NOMO-1 (cell line): Measurements from ENCODE around the gene UNK.
"Not testable (repeated sequence)": the region's sequence is repeated elsewhere in the genome, so short reads cannot be mapped to it uniquely, and the experiment has no call there.

ENCODE experiments used
- DNase-seq, 2 experiments: peaks; one replicate each; lab custom pipeline; 2025; ENCODE audit not compliant: unreplicated experiment in 2 of 2; lab: John Stamatoyannopoulos, UW

UNK gene

DNA sequence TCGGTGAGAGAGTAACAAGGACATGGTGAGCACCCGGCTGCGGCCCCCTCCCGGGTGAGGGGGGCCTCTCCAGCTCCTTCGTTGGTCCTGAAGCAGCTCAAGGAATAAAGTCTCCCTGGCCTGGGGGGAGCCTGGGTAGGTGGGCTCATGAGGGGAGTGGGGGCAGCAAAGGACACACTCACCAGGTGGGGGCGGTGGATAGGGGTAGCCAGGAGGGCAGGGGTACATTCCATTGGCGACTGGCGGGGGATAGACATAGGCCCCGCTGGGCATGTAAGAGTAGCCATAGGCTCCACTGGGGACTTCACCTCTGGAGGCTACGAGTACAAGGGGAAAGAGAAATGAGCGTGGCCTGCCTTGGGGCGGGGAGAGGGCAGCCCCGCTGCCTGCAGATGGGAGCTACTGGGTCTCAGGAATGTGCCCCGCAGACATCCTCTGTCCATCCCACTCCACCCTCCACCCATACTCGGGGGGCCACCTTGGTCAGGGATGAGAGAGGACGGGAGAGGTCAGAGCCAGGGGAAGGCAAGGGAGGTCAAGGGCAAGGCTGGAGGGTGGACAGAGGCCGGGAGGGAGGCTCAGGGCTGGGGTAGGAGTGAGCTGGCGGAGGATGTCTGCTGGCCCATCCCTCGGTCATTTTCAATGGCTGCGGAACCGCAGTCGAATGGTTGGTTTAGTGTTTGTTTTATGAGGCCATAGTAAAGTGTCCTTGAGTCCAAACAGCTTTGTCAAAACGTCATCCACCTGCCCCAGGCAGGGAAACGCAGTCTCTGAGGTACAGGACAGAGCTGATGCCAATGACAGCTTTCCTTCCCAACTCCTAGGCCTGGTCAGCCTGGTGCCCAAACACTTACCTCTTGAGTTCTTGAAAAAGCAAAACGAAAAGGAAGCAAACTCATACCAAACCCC lies 63.3 kb downstream of the UNK start:
- DNase-seq = no peak

DNA sequence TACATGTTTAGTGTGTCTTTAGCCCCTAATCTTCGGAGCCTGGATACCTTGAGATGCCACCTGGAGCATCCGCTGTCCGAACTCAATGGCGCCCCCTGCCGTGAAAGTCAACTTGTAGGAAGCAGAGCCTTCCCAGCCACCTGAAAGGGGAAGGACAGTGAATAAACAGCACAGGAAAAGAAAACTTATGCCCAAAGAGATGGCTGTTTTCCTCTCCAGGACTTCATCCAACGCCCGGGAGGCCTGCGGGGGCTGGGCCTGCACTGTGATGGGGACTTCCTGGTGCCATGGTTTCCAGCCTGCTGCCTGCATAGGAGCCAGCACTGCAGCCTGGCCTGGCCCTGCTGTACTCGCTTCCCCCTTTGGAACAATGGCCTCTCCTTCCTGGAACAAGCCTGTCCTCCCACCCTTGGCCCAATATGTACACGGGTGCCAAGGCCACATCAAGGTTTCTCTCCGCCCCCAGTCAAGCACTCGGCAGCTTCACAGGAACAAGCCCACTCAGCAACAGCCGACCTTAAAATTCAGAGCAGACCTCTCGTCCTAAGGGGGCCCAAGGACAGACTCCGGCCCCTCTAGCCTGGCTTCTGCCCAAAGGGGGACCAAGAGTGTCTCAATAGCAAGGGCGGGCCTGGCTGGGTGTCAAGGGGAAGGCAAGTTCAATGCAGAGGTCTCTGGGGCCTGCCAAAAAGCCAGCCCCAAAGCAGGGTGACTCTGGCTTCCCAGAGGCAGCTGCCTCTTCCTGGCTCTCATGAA lies 64.1 kb downstream of the UNK start:
- peak; percentile 29 to 38 for DNase-seq

DNA sequence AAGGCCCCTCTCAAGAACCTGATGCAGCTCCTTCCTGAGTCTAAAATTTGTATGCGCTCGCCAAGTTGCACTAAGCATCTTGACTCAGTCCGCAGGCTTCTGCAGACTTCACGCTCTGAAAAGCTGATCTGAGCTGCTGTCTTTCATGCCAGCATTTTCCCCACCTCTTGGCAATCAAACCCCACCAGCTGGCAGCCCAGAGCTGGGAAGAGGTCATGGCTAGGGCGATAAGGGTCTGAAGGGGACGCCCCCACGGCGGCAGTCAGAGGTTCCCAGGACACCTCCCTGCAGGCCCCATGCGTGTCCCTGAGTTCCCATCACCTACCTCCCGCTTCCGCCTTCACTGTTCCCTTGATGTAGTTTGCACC lies 64.7 kb downstream of the UNK start:
- no peak for DNase-seq

DNA sequence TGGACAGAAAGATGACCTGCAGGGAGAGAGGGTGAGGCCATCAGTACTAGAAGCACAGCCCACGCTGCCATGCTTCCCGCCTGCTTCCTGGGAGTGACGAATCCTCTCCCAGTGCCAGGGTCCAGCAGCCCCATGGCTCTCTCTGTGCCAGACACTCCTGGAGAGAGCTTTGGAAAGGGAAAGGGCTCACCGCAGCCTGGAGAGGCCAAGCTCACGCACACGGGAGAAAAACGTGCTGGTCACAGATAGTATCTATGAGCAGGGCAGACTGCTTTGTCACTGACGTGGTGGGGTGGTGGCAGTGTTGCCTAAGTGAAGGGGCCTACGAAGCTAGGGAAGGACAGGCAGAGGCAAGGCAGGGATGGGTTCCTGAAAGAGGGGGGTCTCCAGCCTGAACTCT lies 65.1 kb downstream of the UNK start:
- DNase-seq = no peak

DNA sequence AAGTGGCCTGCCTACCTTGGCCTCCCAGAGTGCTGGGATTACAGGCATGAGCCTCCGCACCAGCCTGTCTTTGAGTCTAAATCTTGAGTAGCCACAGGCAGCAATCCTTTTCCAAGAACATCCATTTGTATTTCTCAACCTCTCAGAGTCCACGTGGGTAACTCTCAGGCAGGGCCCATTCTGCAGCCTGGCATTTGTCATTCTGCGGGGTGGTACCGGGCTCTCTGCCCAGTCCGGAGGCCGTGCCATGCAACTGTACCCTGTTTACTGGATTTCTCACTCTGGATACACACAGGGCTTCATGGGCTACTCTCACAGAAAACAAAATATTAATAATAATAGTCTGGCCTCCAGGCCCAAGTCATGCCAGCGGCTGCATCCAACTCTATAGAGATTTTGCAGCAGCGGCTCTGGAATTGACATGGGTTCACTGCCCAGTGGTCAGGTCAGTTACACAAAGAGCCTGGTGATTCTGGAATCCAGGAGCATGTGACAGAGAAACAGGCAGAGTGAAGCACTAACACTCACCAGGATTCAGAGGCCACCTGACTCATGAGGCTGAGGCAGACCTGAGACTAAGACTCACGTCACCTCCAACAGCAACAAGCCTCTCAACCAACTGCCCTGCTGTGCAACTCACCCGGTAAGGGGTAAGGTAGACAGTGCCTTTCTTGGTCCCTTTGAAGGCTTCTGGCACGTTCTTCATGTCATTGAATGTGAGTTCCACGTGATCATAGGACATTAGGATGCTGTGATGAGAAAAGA lies 66.5 kb downstream of the UNK start:
- DNase-seq = no peak

DNA sequence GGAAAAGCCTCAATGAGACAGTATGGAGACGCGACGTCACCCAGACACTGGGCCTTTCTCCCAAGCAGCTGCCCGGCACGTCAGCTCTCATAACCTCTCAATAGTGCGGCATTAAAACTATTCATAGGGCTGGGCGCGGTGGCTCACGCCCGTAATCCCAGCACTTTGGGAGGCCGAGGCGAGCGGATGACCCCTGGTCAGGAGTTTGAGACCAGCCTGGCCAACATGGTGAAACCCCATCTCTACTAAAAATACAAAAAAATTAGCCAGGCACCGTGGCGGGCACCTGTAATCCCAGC lies 67.0 kb downstream of the UNK start:
- not testable (repeated sequence) for DNase-seq

DNA sequence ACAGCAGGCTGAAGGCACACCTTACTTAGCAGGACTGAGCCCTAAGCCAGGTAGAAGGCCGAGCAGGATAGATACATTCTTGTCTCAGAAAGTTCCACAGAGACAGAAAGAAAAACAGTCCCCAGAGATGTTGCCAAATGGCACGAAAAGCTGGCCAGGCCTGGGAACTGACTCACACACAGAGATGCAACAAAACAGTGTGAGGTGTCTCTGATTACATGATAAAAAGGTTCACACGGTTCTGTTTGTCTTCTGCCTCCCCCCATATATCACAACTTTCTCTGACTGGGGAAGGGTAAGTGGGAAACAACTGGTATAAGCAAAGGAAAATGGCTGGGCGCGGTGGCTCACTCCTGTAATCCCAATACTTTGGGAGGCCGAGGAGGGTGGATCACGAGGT lies 68.8 kb downstream of the UNK start:
- DNase-seq = no peak

DNA sequence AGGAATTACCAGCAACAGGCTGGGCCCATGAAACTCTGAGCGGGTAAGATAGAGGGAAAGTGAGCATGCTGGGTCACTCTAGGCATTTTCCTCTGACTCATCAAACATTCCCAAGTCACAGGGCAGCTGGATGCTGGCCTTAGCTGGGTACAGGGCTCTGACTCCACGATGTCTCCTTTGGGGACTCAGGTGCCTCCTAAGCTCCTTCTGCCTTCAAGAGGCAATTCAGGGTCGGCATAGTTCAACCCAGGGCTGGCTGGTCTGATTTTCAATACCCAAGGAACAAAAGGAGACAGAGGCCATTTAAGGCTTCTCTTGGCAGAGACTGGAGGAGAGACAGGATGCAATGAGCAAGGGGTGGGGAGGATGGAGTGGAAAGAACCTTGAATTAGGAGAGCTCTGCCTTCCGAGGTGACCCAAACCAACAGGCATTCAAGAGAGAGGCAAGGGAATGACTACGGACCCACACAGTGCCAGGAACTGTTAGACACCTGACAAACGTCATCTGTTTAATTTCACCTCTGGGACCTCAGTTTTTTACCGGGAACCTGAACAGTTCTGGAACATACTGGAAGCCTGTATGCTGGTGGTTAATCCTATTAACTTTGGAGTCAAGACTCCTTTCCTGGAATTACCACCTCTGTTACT lies 69.6 kb downstream of the UNK start:
- no peak for DNase-seq

DNA sequence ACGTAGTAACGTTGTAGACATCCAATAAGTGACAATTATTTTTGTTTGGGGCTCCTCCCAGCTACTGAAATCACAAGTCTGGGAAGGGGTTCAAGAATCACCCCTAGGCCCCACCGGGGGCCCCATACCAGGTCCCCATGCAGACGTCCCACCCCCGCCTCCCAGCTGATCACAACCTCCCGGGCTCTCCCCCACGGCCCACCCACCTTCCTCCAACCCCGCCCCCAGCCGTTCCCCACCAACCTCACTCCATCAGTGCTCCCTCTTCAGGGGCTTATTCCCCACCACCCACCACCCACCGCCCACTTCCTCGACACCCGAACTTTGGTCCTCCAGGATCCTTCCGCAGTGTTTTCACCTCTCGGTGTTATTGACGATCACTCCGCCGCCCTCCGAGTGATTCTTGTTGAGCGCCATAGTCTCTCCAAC lies 70.3 kb downstream of the UNK start:
- no peak for DNase-seq

DNA sequence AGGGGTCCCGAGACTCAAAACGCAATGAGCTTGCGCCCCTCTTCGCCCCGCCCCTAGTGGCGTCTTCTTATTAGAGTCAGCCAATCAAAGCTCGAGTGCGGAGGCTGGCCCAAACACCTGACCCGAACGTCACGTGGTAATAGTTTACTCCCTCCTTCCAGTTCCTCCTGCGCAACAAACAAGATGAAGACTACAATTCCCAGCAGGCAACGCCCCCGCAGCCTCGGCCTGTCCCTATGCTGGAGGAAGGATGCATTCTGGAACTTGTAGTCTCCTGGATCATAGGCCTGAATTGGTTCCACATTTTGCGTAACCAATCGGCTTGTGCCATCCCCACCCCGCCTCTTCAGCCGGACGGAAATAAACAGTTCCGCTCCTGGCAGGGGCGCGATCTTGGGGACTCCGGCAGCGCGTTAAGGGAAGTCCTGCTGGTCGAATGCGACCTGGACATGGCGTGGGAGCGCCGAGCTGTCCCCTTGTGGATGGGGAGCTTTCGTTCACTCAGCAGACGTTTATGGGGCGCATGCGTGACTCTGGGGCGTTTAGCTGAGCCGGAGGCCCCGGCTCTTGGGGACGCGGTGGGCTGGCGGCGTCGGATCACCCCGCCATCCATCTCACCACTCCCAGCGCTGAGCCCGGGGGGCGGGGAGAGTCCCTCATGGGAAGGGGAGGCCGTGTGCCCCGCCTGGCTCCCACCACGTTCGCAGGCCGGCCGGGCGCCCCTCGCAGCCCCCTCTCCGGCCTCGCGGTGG lies 70.9 kb downstream of the UNK start, which contains the start of gene WBP2:
Gene WBP2 (minus strand): TSS at position 26 of the 752 bp plus-strand sequence. CDS start 38 bp downstream, outside the sequence.
- DNase-seq = peak; percentile 99 to 100

DNA sequence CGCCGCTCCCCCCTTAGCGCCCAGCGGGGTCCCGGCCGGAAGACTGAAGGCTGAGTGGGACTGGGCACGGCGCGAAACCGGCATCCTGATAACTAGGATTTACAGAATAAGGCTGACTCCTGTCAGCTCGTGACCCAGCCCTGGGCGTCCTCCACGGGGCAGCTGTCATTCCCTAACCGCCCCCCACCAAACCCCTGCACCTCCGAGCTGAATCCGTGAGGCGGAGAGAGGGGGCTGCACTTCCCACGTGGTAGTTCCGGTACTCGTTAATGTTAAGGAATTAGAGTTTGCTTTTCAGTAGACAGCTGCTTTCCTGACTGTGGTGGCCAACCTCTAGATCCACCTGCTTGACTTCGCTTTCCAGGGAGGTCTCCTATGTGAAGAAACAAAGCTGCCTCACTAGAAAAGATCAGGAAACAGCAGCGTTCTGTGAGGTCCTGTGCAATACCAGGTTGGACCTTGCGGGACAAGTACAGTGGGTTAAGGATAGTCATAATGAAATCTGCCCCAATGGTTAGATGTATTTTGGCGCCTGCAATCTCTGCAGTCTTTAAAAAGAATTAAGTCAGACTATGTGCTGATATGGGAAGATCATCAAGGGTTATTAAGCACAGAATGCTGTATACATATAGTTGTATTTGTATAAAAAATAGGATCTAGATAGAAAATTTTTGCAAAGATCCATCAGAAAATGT lies 71.6 kb downstream of the UNK start:
- peak in 1 of 2 experiments; percentile 34 for DNase-seq

DNA sequence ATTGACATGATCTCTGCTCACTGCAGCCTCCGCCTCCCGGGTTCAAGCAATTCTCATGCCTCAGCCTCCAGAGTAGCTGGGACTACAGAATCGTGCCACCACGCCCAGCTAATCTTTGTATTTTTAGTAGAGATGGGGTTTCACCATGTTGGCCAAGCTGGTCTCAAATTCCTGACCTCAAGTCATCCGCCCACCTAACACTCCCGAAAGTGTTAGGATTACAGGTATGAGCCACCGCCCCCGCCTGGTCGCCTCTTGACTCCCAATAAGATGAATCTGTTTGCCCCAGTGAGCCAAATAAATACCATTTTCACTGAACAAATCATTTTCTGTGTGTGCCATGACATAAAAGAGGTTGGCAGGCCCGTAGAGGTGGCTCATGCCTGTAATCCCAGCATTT lies 74.8 kb downstream of the UNK start:
- not testable (repeated sequence) for DNase-seq

DNA sequence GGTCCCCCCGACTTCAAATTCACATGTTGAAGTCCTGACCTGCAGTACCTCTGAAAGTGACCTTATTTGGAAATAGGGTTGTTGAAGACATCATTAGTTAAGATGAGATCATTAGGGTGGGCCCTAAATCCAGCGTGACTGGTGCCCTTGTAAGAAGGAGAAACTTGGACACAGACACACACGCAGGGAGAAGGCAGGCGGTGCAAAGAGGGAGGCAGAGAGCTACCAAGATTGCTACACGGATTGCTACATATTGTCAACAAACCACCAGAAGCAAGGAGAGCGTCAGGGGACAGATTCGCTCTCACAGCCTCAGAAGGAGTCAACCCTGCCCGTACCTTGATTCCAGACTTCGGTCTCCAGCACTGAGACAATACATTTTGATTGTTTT lies 77.3 kb downstream of the UNK start:
- no peak for DNase-seq

DNA sequence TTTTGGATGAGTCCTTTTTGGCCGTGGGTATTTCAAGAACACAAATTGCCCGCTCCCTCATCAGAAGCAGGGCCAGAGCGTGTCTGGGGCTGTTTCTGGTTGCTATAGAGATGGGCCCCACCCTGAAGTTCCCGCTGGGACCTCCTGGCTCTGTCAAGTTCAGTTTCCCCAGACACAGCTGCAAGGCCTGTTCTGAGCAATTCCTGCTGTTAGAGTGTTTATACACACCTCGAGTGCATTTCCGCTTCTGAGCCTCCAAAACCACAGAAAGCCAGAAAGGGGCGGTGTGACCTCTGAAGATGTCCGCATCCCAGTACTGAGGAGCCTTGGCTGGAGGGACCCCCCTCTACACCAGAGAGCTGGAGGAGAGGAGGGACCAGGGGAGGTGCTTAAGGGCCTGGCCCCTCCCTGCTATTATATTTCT lies 79.9 kb downstream of the UNK start:
- DNase-seq = peak; percentile 24 to 26

DNA sequence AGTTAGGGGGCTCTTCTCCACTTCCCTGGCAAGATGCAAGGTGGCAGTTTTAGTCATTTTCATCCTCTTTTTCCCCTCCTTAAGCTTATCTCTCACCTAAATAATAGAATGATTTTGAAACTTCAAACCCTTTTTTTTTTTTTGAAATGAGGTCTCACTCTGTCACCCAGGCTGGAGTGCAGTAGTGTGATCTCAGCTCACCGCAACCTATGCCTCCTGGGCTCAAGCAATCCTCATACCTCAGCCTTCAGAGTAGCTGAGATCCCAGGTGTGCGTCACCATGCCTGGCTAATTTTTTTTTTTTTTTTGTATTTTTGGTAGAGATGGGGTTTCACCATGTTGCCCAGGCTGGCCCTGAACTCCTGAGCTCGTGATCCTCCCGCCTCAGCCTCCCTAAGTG lies 80.3 kb downstream of the UNK start:
- not testable (repeated sequence) for DNase-seq

DNA sequence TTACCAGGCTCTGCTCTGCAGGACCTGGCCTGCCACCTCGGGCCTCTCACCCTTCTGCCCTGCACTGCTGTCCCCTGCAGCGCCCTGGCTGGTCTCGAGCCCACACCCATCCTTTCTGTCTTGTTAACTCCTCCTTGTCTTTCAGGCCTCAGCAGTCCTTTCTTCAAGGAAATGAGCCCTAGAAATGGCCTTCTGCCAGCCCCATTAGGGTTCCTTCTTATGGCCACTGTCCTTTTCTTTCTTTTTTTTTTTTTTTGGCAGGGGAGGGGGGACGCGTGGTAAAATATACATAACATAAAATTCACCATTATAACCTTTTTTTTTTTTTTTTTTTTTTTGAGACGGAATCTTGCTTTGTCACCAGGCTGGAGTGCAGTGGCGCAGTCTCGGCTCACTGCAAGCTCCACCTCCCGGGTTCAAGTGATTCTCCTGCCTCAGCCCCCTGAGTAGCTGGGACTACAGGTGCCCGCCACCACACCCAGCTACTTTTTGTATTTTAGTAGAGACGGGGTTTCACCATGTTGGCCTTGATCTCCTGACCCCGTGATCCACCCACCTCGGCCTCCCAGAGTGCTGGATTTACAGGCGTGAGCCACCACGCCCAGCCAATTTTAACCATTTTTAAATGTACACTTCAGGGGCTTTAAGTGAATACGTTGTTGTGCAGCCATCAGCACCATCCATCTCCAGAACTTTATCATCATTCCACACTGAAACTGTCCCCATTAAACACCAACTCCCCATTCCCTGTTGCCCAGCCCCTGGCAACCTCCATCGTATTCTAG lies 81.0 kb downstream of the UNK start:
- not testable (repeated sequence) for DNase-seq

DNA sequence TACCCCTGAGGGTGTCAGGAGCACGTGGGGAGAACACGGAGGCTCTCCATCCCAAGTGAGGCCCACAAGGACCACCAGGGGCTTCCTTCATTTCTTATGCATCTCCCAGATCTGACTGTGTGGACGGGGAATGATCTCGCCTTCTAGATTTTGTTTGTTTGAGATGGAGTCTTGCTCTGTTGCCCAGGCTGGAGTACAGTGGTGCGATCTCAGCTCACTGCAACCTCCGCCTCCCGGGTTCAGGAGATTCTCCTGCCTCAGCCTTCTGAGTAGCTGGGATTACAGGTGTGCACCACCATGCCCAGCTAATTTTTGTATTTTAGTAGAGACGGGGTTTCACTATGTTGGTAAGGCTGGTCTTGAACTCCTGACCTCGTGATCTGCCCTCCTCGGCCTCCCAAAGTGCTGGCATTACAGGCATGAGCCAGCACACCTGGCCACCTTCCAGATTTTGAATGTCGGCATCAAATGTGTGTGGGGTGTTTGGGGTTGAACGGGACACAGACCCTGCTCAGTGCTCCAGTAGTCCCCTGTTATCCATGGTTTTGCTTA lies 84.2 kb downstream of the UNK start:
- not testable (repeated sequence) for DNase-seq
